ENCODE results near the gene STX19.

The STX19 gene

GRCh38 chr3:93991631-93992030 is 36.8 kb downstream of the STX19 start:
- H3K36me3 ChIP-seq = no peaks in the 10 kb centered on the region
- no peaks in the 10 kb centered on the region for H3K9me3 ChIP-seq

GRCh38 chr3:93989241-93989640 is 39.2 kb downstream of the STX19 start:
- Histone ChIP-seq H3K9me3 (no peaks in the 10 kb centered on the region), H3K27ac (no peak overlapping the region), H3K4me3 (ENCODE audit: low read depth in 1 of 2, low read length in 1 of 2) (no peak overlapping the region), H3K36me3 (no peaks in the 10 kb centered on the region), H3K4me1 (ENCODE audit: control insufficient read depth in 1 of 2, insufficient read depth in 1 of 2, low read depth in 1 of 2, low read length in 1 of 2) (no peaks in the 10 kb centered on the region), H3K27me3 (no peaks in the 10 kb centered on the region)
- TF ChIP-seq CTCF (IDR thresholded peaks at IDR 0.05) = no peak

More at GRCh38 chr3:93991631-93992030, 36.8 kb downstream of the STX19 start:
- H3K27ac ChIP-seq = no peak overlapping the region
- TF ChIP-seq CTCF (IDR thresholded peaks at IDR 0.05) = no peak
- no peaks in the 10 kb centered on the region for H3K4me1 ChIP-seq (ENCODE audit: control insufficient read depth in 1 of 2, insufficient read depth in 1 of 2, low read depth in 1 of 2, low read length in 1 of 2)
- no peaks in the 10 kb centered on the region for H3K27me3 ChIP-seq
- H3K4me3 ChIP-seq (ENCODE audit: low read depth in 1 of 2, low read length in 1 of 2) = no peak overlapping the region

- H3K27ac ChIP-seq = no peak overlapping the region
Measured at GRCh38 chr3:93988764-93989163, 39.6 kb downstream of the STX19 start.

GRCh38 chr3:93988283-93988682 is 40.1 kb downstream of the STX19 start:
- no peak for TF ChIP-seq CTCF (IDR thresholded peaks at IDR 0.05)
- H3K4me1 ChIP-seq (ENCODE audit: control insufficient read depth in 1 of 2, insufficient read depth in 1 of 2, low read depth in 1 of 2, low read length in 1 of 2) = no peaks in the 10 kb centered on the region
- no peaks in the 10 kb centered on the region for H3K27me3 ChIP-seq
- no peak overlapping the region for H3K27ac ChIP-seq
- no peak overlapping the region for H3K4me3 ChIP-seq (ENCODE audit: low read depth in 1 of 2, low read length in 1 of 2)
- no peaks in the 10 kb centered on the region for H3K9me3 ChIP-seq
- no peaks in the 10 kb centered on the region for H3K36me3 ChIP-seq

More at GRCh38 chr3:93988764-93989163, 39.6 kb downstream of the STX19 start:
- Histone ChIP-seq H3K27me3 (no peaks in the 10 kb centered on the region), H3K9me3 (no peaks in the 10 kb centered on the region), H3K36me3 (no peaks in the 10 kb centered on the region), H3K4me1 (ENCODE audit: control insufficient read depth in 1 of 2, insufficient read depth in 1 of 2, low read depth in 1 of 2, low read length in 1 of 2) (no peaks in the 10 kb centered on the region), H3K4me3 (ENCODE audit: low read depth in 1 of 2, low read length in 1 of 2) (no peak overlapping the region)
- TF ChIP-seq CTCF (IDR thresholded peaks at IDR 0.05) = no peak

GRCh38 chr3:93984618-93985017 is 43.8 kb downstream of the STX19 start:
- H3K4me3 ChIP-seq (ENCODE audit: low read depth in 1 of 2, low read length in 1 of 2) = no peak overlapping the region
- no peak for TF ChIP-seq CTCF (IDR thresholded peaks at IDR 0.05)

GRCh38 chr3:93983408-93983807 is 45.0 kb downstream of the STX19 start:
- Histone ChIP-seq H3K36me3 (no peaks in the 10 kb centered on the region), H3K4me1 (ENCODE audit: control insufficient read depth in 1 of 2, insufficient read depth in 1 of 2, low read depth in 1 of 2, low read length in 1 of 2) (peaks cover 10 to 11% of the 10 kb centered on the region in 2 experiments), H3K4me3 (ENCODE audit: low read depth in 1 of 2, low read length in 1 of 2) (no peak overlapping the region), H3K27ac (no peak overlapping the region), H3K27me3 (no peaks in the 10 kb centered on the region), H3K9me3 (no peaks in the 10 kb centered on the region)
- TF ChIP-seq CTCF (IDR thresholded peaks at IDR 0.05) = no peak

More at GRCh38 chr3:93984618-93985017, 43.8 kb downstream of the STX19 start:
- H3K27me3 ChIP-seq = no peaks in the 10 kb centered on the region
- no peaks in the 10 kb centered on the region for H3K36me3 ChIP-seq
- H3K27ac ChIP-seq = no peak overlapping the region
- no peaks in the 10 kb centered on the region for H3K9me3 ChIP-seq
- peaks cover 7 to 8% of the 10 kb centered on the region in 2 experiments for H3K4me1 ChIP-seq (ENCODE audit: control insufficient read depth in 1 of 2, insufficient read depth in 1 of 2, low read depth in 1 of 2, low read length in 1 of 2)
